Measurements from ENCODE around the gene RASGRF2. TPM values are rescaled to one million over a fixed set of nuclear protein-coding genes. Genes with fewer than 3 reads are reported as not detected.

The RASGRF2 gene
- total and polyA plus RNA-seq, 9 of the 15 experiments (the other 6 are each of a cell fraction or from before 2014, with no cell fraction given) = 0.01 to 0.22 (median 0.08) TPM; not detected in 2

DNA sequence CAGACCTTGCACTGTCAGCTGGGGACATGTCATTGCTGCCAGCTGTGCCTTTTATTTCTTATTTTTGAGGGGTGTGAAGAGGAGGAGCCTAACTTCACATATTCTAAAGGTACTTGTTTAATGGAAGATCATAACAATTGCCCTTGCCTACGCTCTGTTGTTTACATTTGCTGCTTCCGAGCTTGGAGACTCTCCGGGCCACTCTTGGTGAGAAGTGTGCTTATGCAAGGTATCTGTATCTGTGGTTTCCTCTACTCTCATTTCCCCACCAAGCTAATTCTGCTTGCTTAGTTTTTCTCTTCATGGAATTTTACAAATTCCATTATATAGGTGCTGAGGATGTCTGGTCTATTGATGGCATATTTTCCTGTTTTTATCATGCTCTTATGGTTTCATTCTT, 105.3 kb downstream of the RASGRF2 start:
- no peaks in the 10 kb centered on the region for H4K20me1 ChIP-seq (replicated peaks; ENCODE audit: control insufficient read depth, insufficient read depth, low read length)
- no peaks in the 10 kb centered on the region for H3K79me2 ChIP-seq (ENCODE audit: control insufficient read depth, insufficient read depth, low read length)
- no peaks in the 10 kb centered on the region for H3K4me1 ChIP-seq (replicated peaks in 1 of 2; ENCODE audit: control insufficient read depth in 2 of 2, insufficient read depth in 2 of 2, low read length in 2 of 2)
- CTCF ChIA-PET (ENCODE audit: low intra/inter-chr PET ratio) = no interaction called here
- no peaks in the 10 kb centered on the region for H3K36me3 ChIP-seq (ENCODE audit: control insufficient read depth, insufficient read depth, low read length)
- no peaks in the 10 kb centered on the region for H3K9me1 ChIP-seq (ENCODE audit: control insufficient read depth, insufficient read depth, low read length)
- ATAC-seq (no peak), DNase-seq (ENCODE audit: extremely low read depth in 1 of 4, low spot score in 3 of 4) (no peak), FAIRE-seq (no peak)
- H3K9me3 ChIP-seq (replicated peaks; ENCODE audit: control insufficient read depth, insufficient read depth, low read depth, low read length) = no peaks in the 10 kb centered on the region
- H3K9ac ChIP-seq (ENCODE audit: insufficient read depth in 1 of 2, low read depth in 2 of 2, low read length in 2 of 2) = no peak overlapping the region
- no peak for TF ChIP-seq FOXA3 (CRISPR knock-in tag; conservative IDR thresholded peaks at IDR 0.05 in 1 of 2, IDR thresholded peaks at IDR 0.05 in 1 of 2)
- TF ChIP-seq, protein P1, sequence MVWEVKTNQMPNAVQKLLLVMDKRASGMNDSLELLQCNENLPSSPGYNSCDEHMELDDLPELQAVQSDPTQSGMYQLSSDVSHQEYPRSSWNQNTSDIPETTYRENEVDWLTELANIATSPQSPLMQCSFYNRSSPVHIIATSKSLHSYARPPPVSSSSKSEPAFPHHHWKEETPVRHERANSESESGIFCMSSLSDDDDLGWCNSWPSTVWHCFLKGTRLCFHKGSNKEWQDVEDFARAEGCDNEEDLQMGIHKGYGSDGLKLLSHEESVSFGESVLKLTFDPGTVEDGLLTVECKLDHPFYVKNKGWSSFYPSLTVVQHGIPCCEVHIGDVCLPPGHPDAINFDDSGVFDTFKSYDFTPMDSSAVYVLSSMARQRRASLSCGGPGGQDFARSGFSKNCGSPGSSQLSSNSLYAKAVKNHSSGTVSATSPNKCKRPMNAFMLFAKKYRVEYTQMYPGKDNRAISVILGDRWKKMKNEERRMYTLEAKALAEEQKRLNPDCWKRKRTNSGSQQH (CRISPR knock-in tag; IDR thresholded peaks at IDR 0.05) = no peak
- TF ChIP-seq ESRRB (CRISPR knock-in tag; IDR thresholded peaks at IDR 0.05; ENCODE audit: borderline replicate concordance) = no peak
- TF ChIP-seq, protein P2, sequence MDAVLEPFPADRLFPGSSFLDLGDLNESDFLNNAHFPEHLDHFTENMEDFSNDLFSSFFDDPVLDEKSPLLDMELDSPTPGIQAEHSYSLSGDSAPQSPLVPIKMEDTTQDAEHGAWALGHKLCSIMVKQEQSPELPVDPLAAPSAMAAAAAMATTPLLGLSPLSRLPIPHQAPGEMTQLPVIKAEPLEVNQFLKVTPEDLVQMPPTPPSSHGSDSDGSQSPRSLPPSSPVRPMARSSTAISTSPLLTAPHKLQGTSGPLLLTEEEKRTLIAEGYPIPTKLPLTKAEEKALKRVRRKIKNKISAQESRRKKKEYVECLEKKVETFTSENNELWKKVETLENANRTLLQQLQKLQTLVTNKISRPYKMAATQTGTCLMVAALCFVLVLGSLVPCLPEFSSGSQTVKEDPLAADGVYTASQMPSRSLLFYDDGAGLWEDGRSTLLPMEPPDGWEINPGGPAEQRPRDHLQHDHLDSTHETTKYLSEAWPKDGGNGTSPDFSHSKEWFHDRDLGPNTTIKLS (IDR thresholded peaks at IDR 0.05; ENCODE audit: borderline replicate concordance, low read depth) = no peak
- no peak for TF ChIP-seq IFI16 (CRISPR knock-in tag; IDR thresholded peaks at IDR 0.05)
- no peak for TF ChIP-seq HEY1 (CRISPR knock-in tag; IDR thresholded peaks at IDR 0.05; ENCODE audit: borderline replicate concordance)
- TF ChIP-seq SNRNP70 (optimal IDR thresholded peaks at IDR 0.05; ENCODE audit: low read depth, low read length) = no peak
- no peak for TF ChIP-seq PURB (CRISPR knock-in tag; IDR thresholded peaks at IDR 0.05; ENCODE audit: low read depth)
- TF ChIP-seq, protein P3, sequence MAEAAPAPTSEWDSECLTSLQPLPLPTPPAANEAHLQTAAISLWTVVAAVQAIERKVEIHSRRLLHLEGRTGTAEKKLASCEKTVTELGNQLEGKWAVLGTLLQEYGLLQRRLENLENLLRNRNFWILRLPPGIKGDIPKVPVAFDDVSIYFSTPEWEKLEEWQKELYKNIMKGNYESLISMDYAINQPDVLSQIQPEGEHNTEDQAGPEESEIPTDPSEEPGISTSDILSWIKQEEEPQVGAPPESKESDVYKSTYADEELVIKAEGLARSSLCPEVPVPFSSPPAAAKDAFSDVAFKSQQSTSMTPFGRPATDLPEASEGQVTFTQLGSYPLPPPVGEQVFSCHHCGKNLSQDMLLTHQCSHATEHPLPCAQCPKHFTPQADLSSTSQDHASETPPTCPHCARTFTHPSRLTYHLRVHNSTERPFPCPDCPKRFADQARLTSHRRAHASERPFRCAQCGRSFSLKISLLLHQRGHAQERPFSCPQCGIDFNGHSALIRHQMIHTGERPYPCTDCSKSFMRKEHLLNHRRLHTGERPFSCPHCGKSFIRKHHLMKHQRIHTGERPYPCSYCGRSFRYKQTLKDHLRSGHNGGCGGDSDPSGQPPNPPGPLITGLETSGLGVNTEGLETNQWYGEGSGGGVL (CRISPR knock-in tag; IDR thresholded peaks at IDR 0.05) = no peak
- no peak for TF ChIP-seq ETV5 (CRISPR knock-in tag; IDR thresholded peaks at IDR 0.05; ENCODE audit: low read depth)
- TF ChIP-seq ZNF282 (CRISPR knock-in tag; IDR thresholded peaks at IDR 0.05) = no peak
- TF ChIP-seq CHCHD3 (CRISPR knock-in tag; IDR thresholded peaks at IDR 0.05) = no peak
- TF ChIP-seq HDAC1 (IDR thresholded peaks at IDR 0.05) = no peak
- TF ChIP-seq MYBL2 (IDR thresholded peaks at IDR 0.05; ENCODE audit: low read depth) = no peak
- no peak for TF ChIP-seq MYBL2 (CRISPR knock-in tag; IDR thresholded peaks at IDR 0.05; ENCODE audit: borderline replicate concordance)
- no peak for TF ChIP-seq BMI1 (IDR thresholded peaks at IDR 0.05; ENCODE audit: low read length)
- no peak for TF ChIP-seq ADNP (tag; IDR thresholded peaks at IDR 0.05)
- in situ Hi-C loops (cut with MboI) (no loop called here), intact Hi-C loops (cut with micrococcal nuclease) (no loop called here)
- POLR2A ChIA-PET = interaction anchor here (1.4 kb wide), 1 partner anchor 9 kb away, joined by 3 read pairs; no protein-coding TSS in a partner anchor
- no peak overlapping the region for H3K4me2 ChIP-seq (ENCODE audit: insufficient read depth, low read length)
- H2AFZ ChIP-seq (ENCODE audit: low read depth, low read length) = no peak overlapping the region
- H3K27me3 ChIP-seq (ENCODE audit: control insufficient read depth in 2 of 2, insufficient read depth in 2 of 2, low read length in 2 of 2) = peaks cover 5 to 16% of the 10 kb centered on the region in 2 experiments; a peak in 4 of 5 replicates
- 3% methylated on average over 3 of the region's 3 CpGs for WGBS (ENCODE audit: insufficient coverage, low coverage, missing lambda C conversion rate)
- BruUV-seq (replicated peaks) = no TSS peak
- no peak overlapping the region for H3K27ac ChIP-seq (ENCODE audit: extremely low read depth, low read depth, low read length)
- no peak overlapping the region for H3K4me3 ChIP-seq

Measured in K562 (cell line).